Measurements from ENCODE around the gene ADAMTSL3.

DNA sequence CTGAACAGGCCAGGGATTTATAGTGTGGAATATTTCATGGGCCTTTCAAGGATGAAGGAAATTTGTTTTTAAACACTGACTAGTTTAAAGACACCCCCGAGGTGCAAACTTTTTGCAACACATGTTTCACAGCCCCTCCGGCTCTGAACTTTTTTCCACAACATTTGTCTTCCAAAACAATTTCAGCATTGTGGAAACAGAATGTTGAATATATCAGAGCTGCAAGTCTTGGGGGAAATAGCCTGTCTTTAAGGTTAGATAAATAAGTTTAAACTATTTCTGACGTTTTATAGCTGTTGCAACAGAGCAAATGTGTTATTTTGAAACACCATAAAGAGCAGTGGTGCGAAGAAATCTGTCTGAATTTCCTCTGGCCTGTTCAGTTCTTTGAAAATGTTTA, 352.5 kb downstream of the ADAMTSL3 start:
- TF ChIP-seq EZH2phosphoT487 (IDR thresholded peaks at IDR 0.05; ENCODE audit: borderline replicate concordance, low read depth) (no peak), TAF1 (IDR thresholded peaks at IDR 0.05; ENCODE audit: borderline replicate concordance, low read depth, low read length) (no peak), YY1 (IDR thresholded peaks at IDR 0.05; ENCODE audit: low read depth) (no peak), NRF1 (IDR thresholded peaks at IDR 0.05; ENCODE audit: low read depth, low read length) (no peak)
- TF ChIP-seq, protein P1, sequence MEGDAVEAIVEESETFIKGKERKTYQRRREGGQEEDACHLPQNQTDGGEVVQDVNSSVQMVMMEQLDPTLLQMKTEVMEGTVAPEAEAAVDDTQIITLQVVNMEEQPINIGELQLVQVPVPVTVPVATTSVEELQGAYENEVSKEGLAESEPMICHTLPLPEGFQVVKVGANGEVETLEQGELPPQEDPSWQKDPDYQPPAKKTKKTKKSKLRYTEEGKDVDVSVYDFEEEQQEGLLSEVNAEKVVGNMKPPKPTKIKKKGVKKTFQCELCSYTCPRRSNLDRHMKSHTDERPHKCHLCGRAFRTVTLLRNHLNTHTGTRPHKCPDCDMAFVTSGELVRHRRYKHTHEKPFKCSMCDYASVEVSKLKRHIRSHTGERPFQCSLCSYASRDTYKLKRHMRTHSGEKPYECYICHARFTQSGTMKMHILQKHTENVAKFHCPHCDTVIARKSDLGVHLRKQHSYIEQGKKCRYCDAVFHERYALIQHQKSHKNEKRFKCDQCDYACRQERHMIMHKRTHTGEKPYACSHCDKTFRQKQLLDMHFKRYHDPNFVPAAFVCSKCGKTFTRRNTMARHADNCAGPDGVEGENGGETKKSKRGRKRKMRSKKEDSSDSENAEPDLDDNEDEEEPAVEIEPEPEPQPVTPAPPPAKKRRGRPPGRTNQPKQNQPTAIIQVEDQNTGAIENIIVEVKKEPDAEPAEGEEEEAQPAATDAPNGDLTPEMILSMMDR (IDR thresholded peaks at IDR 0.05), result no peak

All from SK-N-SH (cell line).